Fibroblast of pulmonary artery (primary cell): ENCODE results near the gene LAPTM5.

Experiments used
- DNase-seq: peaks from one replicate; pipeline ENCODE4 v3.0.0-alpha.2; 2010; ENCODE audit warnings: low read depth
- H3K4me3 ChIP-seq: replicated peaks from 2 replicates; pipeline ENCODE4 v1.5.1; 2011; ENCODE audit warnings: low read depth, mild to moderate bottlenecking, control low read depth, low read length, moderate library complexity
- TF ChIP-seq, protein P1 (sequence below): IDR thresholded peaks from 2 replicates; pipeline ENCODE4 v1.5.1; 2011; ENCODE audit warnings: mild to moderate bottlenecking, control low read depth, low read length, inconsistent platforms; ENCODE audit errors: missing control alignments

Gene LAPTM5

DNA sequence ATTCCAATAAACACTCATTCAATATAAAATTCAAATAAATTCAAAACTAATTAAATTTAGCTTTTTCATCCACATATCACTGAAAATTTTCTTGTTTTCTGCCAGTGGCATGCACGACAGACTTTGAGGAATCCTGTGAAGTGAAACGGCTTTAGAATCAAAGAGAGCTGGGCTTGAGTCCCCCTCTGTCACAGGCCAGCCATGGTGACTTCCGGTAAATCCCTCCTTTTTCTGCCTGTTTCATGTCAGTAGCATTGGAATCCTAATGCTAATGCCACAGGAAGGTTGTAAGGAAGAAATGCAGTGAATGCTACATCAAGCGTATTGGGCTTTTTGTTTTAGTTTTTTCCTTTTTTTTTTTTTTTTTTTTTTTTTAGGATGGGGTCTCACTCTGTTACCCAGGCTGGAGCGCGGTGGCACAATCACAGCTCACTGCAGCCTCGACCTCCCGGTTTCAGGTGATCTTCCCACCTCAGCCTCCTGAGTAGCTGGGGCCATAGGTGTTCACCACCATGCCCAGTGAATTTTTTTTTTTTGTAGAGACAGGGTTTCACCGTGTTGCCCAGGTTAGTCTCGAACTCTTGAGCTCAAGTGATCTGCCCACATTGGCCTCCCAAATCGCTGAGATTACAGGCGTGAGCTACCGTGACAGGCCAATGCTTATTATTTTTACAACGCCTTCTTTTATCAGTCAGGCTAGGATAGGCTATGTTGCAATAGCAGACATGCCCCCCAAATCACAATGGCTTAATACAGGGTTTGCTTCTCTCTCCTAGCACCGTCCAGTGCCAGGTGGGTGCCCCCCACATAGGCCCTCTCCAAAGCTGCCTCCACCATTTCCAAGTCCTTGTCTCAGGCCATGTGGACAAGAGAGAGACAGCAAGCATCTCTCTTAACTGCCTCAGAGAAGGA lies 30.5 kb downstream of the LAPTM5 start:
- H3K4me3 ChIP-seq, result no peak overlapping the region
- no peak for DNase-seq
- TF ChIP-seq, protein P1, sequence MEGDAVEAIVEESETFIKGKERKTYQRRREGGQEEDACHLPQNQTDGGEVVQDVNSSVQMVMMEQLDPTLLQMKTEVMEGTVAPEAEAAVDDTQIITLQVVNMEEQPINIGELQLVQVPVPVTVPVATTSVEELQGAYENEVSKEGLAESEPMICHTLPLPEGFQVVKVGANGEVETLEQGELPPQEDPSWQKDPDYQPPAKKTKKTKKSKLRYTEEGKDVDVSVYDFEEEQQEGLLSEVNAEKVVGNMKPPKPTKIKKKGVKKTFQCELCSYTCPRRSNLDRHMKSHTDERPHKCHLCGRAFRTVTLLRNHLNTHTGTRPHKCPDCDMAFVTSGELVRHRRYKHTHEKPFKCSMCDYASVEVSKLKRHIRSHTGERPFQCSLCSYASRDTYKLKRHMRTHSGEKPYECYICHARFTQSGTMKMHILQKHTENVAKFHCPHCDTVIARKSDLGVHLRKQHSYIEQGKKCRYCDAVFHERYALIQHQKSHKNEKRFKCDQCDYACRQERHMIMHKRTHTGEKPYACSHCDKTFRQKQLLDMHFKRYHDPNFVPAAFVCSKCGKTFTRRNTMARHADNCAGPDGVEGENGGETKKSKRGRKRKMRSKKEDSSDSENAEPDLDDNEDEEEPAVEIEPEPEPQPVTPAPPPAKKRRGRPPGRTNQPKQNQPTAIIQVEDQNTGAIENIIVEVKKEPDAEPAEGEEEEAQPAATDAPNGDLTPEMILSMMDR, result no peak

DNA sequence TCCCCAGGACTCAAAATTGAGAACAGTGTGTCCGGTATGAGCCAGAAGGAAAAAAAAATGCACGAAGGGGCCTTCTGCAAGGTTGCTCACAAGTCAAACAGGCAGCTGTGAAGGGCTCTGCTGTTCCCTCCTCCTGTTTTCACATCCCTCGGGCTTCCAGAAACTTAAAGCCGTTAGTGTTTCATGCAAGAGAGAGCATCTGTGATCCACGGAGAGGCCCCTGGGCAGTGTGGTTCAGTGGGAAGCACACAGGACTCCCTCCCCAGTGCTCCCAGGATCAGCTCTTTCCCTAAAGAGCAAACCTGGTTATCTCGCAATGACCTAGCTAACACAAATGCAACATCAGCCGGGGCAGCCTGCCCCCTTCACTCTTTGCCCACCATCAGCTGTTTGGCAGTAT lies 31.3 kb downstream of the LAPTM5 start:
- TF ChIP-seq, protein P1, result no peak
- no peak for DNase-seq

DNA sequence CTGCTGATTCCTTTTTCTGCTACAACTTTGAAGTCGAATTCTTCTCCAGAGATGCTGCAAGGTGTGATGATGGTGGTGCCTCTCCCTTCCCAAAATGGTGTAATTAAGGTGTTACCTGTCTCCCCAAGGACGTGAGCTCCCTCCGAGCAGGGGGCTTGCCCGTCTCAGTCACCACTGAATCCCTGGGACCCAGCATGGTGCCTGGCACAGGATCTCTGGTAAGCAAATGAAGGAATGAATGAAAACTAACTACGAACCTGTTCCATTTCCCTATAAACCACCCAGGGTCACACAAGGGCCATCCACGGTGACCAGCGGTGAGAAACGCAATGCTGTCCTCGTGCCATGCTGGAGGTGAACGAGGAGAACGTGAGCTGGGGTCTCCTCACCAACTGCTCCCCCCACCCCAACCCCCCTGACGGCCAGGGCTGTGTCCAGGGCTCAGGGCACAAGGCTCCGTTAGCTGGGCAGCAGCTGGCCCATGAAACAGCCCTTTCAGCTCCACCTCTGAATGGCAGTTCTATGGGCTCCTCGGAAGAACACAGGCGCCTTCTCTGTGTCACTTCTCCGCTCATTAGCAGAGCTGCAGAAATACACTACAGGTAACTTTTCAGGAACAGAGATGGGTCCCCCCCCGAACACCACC lies 32.0 kb downstream of the LAPTM5 start:
- H3K4me3 ChIP-seq, result no peak overlapping the region
- no peak for DNase-seq
- TF ChIP-seq, protein P1, result no peak

More for the DNA sequence above, 31.3 kb downstream of the LAPTM5 start:
- H3K4me3 ChIP-seq, result no peak overlapping the region

DNA sequence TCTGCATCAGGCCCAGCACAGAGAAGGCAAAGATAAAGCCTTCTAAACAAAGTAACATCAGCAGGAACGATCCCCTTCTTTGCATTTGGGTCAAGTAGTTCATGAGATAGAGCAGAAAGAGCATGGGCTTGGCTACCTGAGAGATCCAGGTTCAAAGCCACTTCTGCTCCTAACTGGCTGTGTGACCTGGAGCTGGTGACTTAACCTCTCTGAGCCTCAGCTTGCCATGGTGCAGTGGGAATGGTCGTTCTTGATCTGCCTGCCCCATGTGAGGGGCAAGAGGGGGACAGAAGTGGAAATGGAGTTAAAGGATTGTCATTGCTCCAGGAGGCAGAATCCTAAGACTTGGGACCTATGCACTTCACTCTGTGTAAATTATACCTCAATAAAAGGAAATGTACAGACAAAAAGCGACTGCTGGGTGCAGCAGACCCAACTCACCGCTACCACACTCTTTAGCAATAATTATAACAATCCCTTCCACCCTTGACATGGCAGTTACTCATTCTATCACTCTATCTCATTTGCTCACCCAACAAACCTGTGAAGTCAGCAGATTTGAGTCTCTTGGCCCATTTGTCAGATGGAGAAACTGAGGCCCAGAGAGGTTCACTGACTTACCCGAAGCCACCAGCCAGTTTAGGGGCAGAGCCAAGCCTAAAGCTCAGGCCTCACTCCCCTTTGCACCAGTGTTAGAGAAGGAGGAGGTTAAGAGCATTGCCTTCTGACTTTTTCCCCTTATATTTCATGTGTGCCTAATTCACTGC lies 32.7 kb downstream of the LAPTM5 start:
- no peak for DNase-seq
- no peak overlapping the region for H3K4me3 ChIP-seq
- TF ChIP-seq, protein P1, result no peak

DNA sequence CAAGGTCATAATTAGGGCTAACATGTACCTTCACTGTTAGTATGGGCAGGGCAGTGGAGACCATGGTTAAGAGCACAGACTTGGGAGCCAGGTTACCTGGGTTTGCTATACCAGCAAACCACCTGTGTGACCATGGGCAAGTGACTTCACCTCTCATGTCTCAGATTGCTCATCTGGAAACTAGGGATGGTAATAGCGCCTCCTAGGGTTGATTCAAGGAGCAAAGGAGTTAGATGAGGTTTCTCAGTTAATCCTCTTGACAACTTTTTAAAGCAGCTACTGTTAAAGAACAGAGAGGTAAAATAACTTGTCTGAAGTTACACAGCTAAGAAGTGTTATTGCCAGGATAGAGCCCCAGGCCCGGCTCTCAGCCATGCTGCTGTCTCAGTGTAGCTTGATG lies 33.4 kb downstream of the LAPTM5 start:
- DNase-seq, result no peak
- H3K4me3 ChIP-seq, result no peak overlapping the region
- TF ChIP-seq, protein P1, result peak; percentile 28

DNA sequence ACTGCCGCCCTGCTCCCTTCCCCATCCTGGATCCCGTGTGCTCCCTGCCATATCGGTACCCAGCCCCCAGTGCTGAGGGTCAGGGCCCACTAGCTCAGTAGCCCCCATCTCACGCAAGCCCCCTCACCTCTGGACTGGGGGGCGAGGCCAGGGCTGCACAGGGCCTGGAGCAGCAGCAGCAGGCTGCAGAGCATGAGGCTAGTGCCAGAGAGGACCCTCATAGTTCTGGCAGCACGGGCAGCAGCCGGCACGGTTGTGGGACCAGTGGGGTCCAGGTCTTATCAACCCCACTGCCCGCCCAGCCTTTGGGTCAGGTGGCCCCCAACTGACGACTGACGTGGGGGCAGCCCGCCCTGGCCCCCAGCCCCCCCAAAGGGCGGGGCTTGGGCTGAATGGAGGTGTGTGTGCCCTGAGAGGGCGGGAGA lies 34.2 kb downstream of the LAPTM5 start, which contains the start of gene MATN1:
TSS of gene MATN1 (minus strand) at position 255 of the 425 bp plus-strand sequence. CDS start at position 221, 34 bp downstream.
- no peak for DNase-seq
- H3K4me3 ChIP-seq, result no peak within 1 kb of the TSS
- TF ChIP-seq, protein P1, result no peak
